A549 (cell line): ENCODE results near the gene SCYL2.

Source experiments
- BCL3 ChIP-seq: fragments of >200 bp; sonication (Bioruptor Twin); formaldehyde crosslinking; IDR thresholded peaks from 3 replicates; pipeline ENCODE4 v1.6.1; 2016
- CHD4 ChIP-seq: fragments of 200-600 bp; sonication (generic); IDR thresholded peaks from 2 replicates; pipeline ENCODE4 v1.6.1; 2016; ENCODE audit warnings: antibody characterized with exemption, mild to moderate bottlenecking, borderline replicate concordance
- CTCF ChIP-seq: fragments of >200 bp; sonication (Bioruptor Twin); formaldehyde crosslinking; IDR thresholded peaks from 3 replicates; pipeline ENCODE4 v1.5.1; 2016
- EP300 ChIP-seq, 2 experiments: fragments of >200 bp; sonication (Bioruptor Twin); formaldehyde crosslinking; IDR thresholded peaks; 2 replicates in 1 of 2; 3 replicates in 1 of 2; pipeline ENCODE4 v1.6.1; 2016 to 2017
- ESRRA ChIP-seq: fragments of 150-350 bp; IDR thresholded peaks from 2 replicates; pipeline ENCODE4 v1.6.1; 2014; ENCODE audit warnings: mild to moderate bottlenecking, low read length, borderline replicate concordance
- JUN ChIP-seq, 2 experiments: fragments of >200 bp; sonication (Bioruptor Twin); formaldehyde crosslinking; IDR thresholded peaks; 2 replicates in 1 of 2; 3 replicates in 1 of 2; pipeline ENCODE4 v1.6.1; 2016 to 2017
- NR3C1 ChIP-seq: fragments of >200 bp; sonication (Bioruptor Twin); formaldehyde crosslinking; IDR thresholded peaks from 3 replicates; pipeline ENCODE4 v1.6.1; 2017
- POLR2A ChIP-seq: IDR thresholded peaks from 2 replicates; pipeline ENCODE4 v1.6.1; 2012; ENCODE audit warnings: mild to moderate bottlenecking, low read length
- USF2 ChIP-seq: fragments of 450-650 bp; IDR thresholded peaks from 2 replicates; pipeline ENCODE4 v1.6.1; 2014; ENCODE audit warnings: antibody characterized with exemption
- ZNF302 ChIP-seq: fragments of 250-450 bp; sonication (Bioruptor Pico); IDR thresholded peaks from 2 replicates; pipeline ENCODE4 v1.9.0; 2021; ENCODE audit warnings: inconsistent platforms, mild to moderate bottlenecking, moderate library complexity

- TF ChIP-seq NR3C1, result no peak
- no peak for TF ChIP-seq CTCF
- TF ChIP-seq CHD4, result no peak
- no peak for TF ChIP-seq JUN (IDR thresholded peaks at IDR 0.05)
- no peak for TF ChIP-seq USF2
- TF ChIP-seq EP300 (IDR thresholded peaks at IDR 0.05), result no peak
- no peak for TF ChIP-seq POLR2A
- TF ChIP-seq BCL3, result 0 out of 3 replicates have a peak, but pooled peaks have one; percentile 3
- no peak for TF ChIP-seq ESRRA
- no peak for TF ChIP-seq ZNF302 (CRISPR knock-in tag)
Measured at GRCh38 chr12:100266585-100266834, 467 bp upstream of the SCYL2 start.
